HepG2 (cell line): ENCODE results near the gene KCTD13. TPM values are rescaled to one million over a fixed set of nuclear protein-coding genes. Genes with fewer than 3 reads are reported as not detected.

Source experiments
- ARHGAP35 ChIP-seq: sonication (generic); formaldehyde crosslinking; IDR thresholded peaks from 2 replicates; pipeline ENCODE4 v1.9.0; 2022; ENCODE audit warnings: mild to moderate bottlenecking, inconsistent platforms, moderate library complexity, missing genetic modification reagents, borderline replicate concordance
- CENPX ChIP-seq: sonication (generic); formaldehyde crosslinking; IDR thresholded peaks from 2 replicates; pipeline ENCODE4 v1.9.0; 2021; ENCODE audit warnings: mild to moderate bottlenecking, missing genetic modification reagents, moderate library complexity
- DR1 ChIP-seq: sonication (generic); formaldehyde crosslinking; IDR thresholded peaks from 2 replicates; pipeline ENCODE4 v1.8.0; 2021; ENCODE audit warnings: mild to moderate bottlenecking, missing genetic modification reagents, inconsistent platforms
- FOSL1 ChIP-seq: sonication (generic); formaldehyde crosslinking; IDR thresholded peaks from 2 replicates; pipeline ENCODE4 v1.9.0; 2021; ENCODE audit warnings: missing genetic modification reagents, borderline replicate concordance
- FOXO1 ChIP-seq: sonication (generic); formaldehyde crosslinking; IDR thresholded peaks from 2 replicates; pipeline ENCODE4 v1.4.0; 2020; ENCODE audit warnings: missing genetic modification reagents
- HNRNPUL1 ChIP-seq: fragments of 200-400 bp; formaldehyde crosslinking; IDR thresholded peaks from 2 replicates; pipeline ENCODE4 v1.6.1; 2017; ENCODE audit warnings: low read depth, mild to moderate bottlenecking, low read length, moderate library complexity
- HOXD1 ChIP-seq: sonication (generic); formaldehyde crosslinking; IDR thresholded peaks from 2 replicates; pipeline ENCODE4 v1.5.0; 2020; ENCODE audit warnings: missing genetic modification reagents
- JUNB ChIP-seq: sonication (generic); formaldehyde crosslinking; IDR thresholded peaks from 2 replicates; pipeline ENCODE4 v1.8.0; 2022; ENCODE audit warnings: missing genetic modification reagents, mild to moderate bottlenecking, borderline replicate concordance
- MZF1 ChIP-seq: sonication (generic); formaldehyde crosslinking; IDR thresholded peaks from 2 replicates; pipeline ENCODE4 v1.8.1; 2023; ENCODE audit warnings: mild to moderate bottlenecking, missing genetic modification reagents, borderline replicate concordance
- NFE2L1 ChIP-seq: sonication (generic); formaldehyde crosslinking; IDR thresholded peaks from 2 replicates; pipeline ENCODE4 v1.4.0; 2020; ENCODE audit warnings: missing genetic modification reagents, mild to moderate bottlenecking, borderline replicate concordance
- RBAK ChIP-seq: sonication (generic); formaldehyde crosslinking; IDR thresholded peaks from 2 replicates; pipeline ENCODE4 v1.5.1; 2020; ENCODE audit warnings: mild to moderate bottlenecking, missing genetic modification reagents
- RFXAP ChIP-seq: sonication (generic); formaldehyde crosslinking; IDR thresholded peaks from 2 replicates; pipeline ENCODE4 v1.4.0; 2020; ENCODE audit warnings: missing genetic modification reagents, borderline replicate concordance
- SPEN ChIP-seq: sonication (generic); formaldehyde crosslinking; IDR thresholded peaks from 2 replicates; pipeline ENCODE4 v1.5.1; 2020; ENCODE audit warnings: low read depth, mild to moderate bottlenecking, missing genetic modification reagents
- ZFX ChIP-seq: sonication (generic); formaldehyde crosslinking; IDR thresholded peaks from 2 replicates; pipeline ENCODE4 v1.4.0; 2020; ENCODE audit warnings: mild to moderate bottlenecking, low read depth, missing genetic modification reagents, moderate library complexity
- ZMYM3 ChIP-seq: sonication (generic); formaldehyde crosslinking; IDR thresholded peaks from 2 replicates; pipeline ENCODE4 v1.5.1; 2020; ENCODE audit warnings: mild to moderate bottlenecking, missing genetic modification reagents
- ZNF292 ChIP-seq: sonication (generic); formaldehyde crosslinking; IDR thresholded peaks from 2 replicates; pipeline ENCODE4 v1.8.1; 2022; ENCODE audit warnings: mild to moderate bottlenecking, low read depth, missing genetic modification reagents, borderline replicate concordance
- ZNF333 ChIP-seq: sonication (generic); formaldehyde crosslinking; IDR thresholded peaks from 2 replicates; pipeline ENCODE4 v1.4.0; 2020; ENCODE audit warnings: mild to moderate bottlenecking, missing genetic modification reagents, borderline replicate concordance
- ZNF530 ChIP-seq: sonication (generic); formaldehyde crosslinking; IDR thresholded peaks from 2 replicates; pipeline ENCODE4 v1.5.0; 2020; ENCODE audit warnings: low read depth, mild to moderate bottlenecking, missing genetic modification reagents
- ZNF563 ChIP-seq: sonication (generic); formaldehyde crosslinking; IDR thresholded peaks from 2 replicates; pipeline ENCODE4 v1.8.0; 2022; ENCODE audit warnings: mild to moderate bottlenecking, moderate library complexity, missing genetic modification reagents
- ZNF850 ChIP-seq: sonication (generic); formaldehyde crosslinking; conservative IDR thresholded peaks from 2 replicates; pipeline ENCODE4 v1.9.0; 2021; ENCODE audit warnings: mild to moderate bottlenecking, missing genetic modification reagents
- ZSCAN9 ChIP-seq: IDR thresholded peaks from 2 replicates; pipeline ENCODE4 v1.6.1; 2016; ENCODE audit warnings: borderline replicate concordance
- polyA plus RNA-seq, 8 experiments: library from polyadenylated mRNA; depleted of rRNA in 3 of 8; stranded (reverse) in 7 of 8; unstranded in 1 of 8; fragments of >200 nt; fragmentation: Illumina TruSeq in 4 of 8; extraction: Trizol in 4 of 8; gene quantifications; 2 replicates each; pipeline versions ENCODE4 v1.2.1 to v1.2.3, GENCODE V29; 2011 to 2016; ENCODE audit warnings: low read depth in 4 of 8, missing spikeins in 1 of 8, mixed read lengths in 1 of 8; ENCODE audit not compliant: insufficient read depth in 1 of 8
- total RNA-seq, 5 experiments: library from RNA; depleted of rRNA; stranded (reverse); fragments of >200 nt; fragmentation: Illumina TruSeq; extraction: Trizol; gene quantifications; 2 replicates each; pipeline ENCODE4 v1.2.3, GENCODE V29; 2016; ENCODE audit warnings: low read depth in 1 of 5
- TF ChIP-seq, protein P1 (sequence below): sonication (generic); formaldehyde crosslinking; IDR thresholded peaks from 2 replicates; pipeline ENCODE4 v1.5.0; 2020; ENCODE audit warnings: mild to moderate bottlenecking, missing genetic modification reagents
- TF ChIP-seq, protein P2 (sequence below): sonication (generic); formaldehyde crosslinking; IDR thresholded peaks from 2 replicates; pipeline ENCODE4 v1.8.0; 2022; ENCODE audit warnings: missing genetic modification reagents, mild to moderate bottlenecking, borderline replicate concordance
- TF ChIP-seq, protein P3 (sequence below): sonication (generic); formaldehyde crosslinking; IDR thresholded peaks from 2 replicates; pipeline ENCODE4 v1.8.1; 2023; ENCODE audit warnings: mild to moderate bottlenecking, missing genetic modification reagents, borderline replicate concordance

Gene KCTD13
- total and polyA plus RNA-seq, 2 of the 13 experiments (the other 11 are each of a cell fraction or from before 2014, with no cell fraction given): 6.3 to 14.7 TPM

DNA sequence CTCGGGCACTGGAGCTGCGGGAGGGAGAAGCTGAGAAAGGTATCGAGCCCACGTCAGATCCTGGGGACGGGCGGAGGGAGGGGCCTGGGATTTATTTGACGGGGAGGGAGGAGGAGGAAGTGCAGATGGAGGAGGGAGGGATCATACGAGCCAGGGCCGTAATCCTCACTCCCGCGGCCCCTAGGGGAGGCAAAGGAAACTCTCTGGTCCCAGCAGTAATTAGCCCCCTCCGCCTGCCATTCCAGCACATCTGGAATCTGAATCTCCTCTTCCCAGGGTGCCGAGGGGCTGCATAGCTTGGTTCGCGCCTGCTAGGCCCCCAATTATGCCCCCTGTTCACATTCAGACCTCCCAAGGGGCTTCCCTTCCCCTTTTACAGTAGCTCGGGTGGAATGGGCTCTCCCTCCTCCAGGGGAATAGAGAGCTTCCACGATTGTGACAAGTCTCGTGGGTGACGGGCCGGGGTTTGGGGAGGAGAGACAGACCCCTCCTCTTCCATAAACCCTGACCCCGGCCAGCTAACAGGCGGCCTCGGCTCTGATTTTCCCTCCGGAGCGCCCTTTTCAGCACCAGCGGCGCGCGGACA lies 26.4 kb downstream of the KCTD13 start, which contains the start of gene SEZ6L2 (continued):
- TF ChIP-seq FOXO1 (CRISPR knock-in tag) (peak; percentile 77), ZSCAN9 (CRISPR knock-in tag) (peak; percentile 97), DR1 (no peak; the same call in 1 of the 2 replicates), HNRNPUL1 (no peak), ZMYM3 (CRISPR knock-in tag) (no peak), ZNF333 (0 out of 2 replicates have a peak, but pooled peaks have one; percentile 24), NFE2L1 (CRISPR knock-in tag) (0 out of 2 replicates have a peak, but pooled peaks have one; percentile 75), SPEN (CRISPR knock-in tag) (no peak), ARHGAP35 (CRISPR knock-in tag) (peak; percentile 93; the same call in 1 of the 2 replicates), MZF1 (CRISPR knock-in tag) (no peak), CENPX (CRISPR knock-in tag) (no peak), ZNF850 (CRISPR knock-in tag) (no peak), RBAK (CRISPR knock-in tag) (no peak), ZNF292 (CRISPR knock-in tag) (no peak), ZNF563 (CRISPR knock-in tag) (no peak), HOXD1 (CRISPR knock-in tag) (peak; percentile 94), ZFX (CRISPR knock-in tag) (peak; percentile 69; the same call in 1 of the 2 replicates), RFXAP (CRISPR knock-in tag) (peak; percentile 91; the same call in 1 of the 2 replicates), FOSL1 (CRISPR knock-in tag) (peak; percentile 57; the same call in 1 of the 2 replicates), JUNB (CRISPR knock-in tag) (peak; percentile 71; the same call in 1 of the 2 replicates), ZNF530 (CRISPR knock-in tag) (peak; percentile 90; the same call in 1 of the 2 replicates)
- TF ChIP-seq, protein P1, sequence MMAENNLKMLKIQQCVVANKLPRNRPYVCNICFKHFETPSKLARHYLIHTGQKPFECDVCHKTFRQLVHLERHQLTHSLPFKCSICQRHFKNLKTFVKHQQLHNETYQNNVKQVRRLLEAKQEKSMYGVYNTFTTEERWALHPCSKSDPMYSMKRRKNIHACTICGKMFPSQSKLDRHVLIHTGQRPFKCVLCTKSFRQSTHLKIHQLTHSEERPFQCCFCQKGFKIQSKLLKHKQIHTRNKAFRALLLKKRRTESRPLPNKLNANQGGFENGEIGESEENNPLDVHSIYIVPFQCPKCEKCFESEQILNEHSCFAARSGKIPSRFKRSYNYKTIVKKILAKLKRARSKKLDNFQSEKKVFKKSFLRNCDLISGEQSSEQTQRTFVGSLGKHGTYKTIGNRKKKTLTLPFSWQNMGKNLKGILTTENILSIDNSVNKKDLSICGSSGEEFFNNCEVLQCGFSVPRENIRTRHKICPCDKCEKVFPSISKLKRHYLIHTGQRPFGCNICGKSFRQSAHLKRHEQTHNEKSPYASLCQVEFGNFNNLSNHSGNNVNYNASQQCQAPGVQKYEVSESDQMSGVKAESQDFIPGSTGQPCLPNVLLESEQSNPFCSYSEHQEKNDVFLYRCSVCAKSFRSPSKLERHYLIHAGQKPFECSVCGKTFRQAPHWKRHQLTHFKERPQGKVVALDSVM: no peak
- TF ChIP-seq, protein P2, sequence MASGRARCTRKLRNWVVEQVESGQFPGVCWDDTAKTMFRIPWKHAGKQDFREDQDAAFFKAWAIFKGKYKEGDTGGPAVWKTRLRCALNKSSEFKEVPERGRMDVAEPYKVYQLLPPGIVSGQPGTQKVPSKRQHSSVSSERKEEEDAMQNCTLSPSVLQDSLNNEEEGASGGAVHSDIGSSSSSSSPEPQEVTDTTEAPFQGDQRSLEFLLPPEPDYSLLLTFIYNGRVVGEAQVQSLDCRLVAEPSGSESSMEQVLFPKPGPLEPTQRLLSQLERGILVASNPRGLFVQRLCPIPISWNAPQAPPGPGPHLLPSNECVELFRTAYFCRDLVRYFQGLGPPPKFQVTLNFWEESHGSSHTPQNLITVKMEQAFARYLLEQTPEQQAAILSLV (CRISPR knock-in tag): no peak
- TF ChIP-seq, protein P3, sequence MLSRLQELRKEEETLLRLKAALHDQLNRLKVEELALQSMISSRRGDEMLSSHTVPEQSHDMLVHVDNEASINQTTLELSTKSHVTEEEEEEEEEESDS: 0 out of 2 replicates have a peak, but pooled peaks have one; percentile 77
